HG03039 (cell line): ENCODE data around the gene SLC7A10.
"Not testable (repeated sequence)": the region's sequence is repeated elsewhere in the genome, so short reads cannot be mapped to it uniquely, and the experiment has no call there.

Experiments
- ATAC-seq: cut with Tn5 transposase; IDR thresholded peaks from one replicate; pipeline ENCODE4 v1.9.1; 2021; ENCODE audit warnings: mild to moderate bottlenecking, moderate library complexity; ENCODE audit not compliant: unreplicated experiment

The SLC7A10 gene

DNA sequence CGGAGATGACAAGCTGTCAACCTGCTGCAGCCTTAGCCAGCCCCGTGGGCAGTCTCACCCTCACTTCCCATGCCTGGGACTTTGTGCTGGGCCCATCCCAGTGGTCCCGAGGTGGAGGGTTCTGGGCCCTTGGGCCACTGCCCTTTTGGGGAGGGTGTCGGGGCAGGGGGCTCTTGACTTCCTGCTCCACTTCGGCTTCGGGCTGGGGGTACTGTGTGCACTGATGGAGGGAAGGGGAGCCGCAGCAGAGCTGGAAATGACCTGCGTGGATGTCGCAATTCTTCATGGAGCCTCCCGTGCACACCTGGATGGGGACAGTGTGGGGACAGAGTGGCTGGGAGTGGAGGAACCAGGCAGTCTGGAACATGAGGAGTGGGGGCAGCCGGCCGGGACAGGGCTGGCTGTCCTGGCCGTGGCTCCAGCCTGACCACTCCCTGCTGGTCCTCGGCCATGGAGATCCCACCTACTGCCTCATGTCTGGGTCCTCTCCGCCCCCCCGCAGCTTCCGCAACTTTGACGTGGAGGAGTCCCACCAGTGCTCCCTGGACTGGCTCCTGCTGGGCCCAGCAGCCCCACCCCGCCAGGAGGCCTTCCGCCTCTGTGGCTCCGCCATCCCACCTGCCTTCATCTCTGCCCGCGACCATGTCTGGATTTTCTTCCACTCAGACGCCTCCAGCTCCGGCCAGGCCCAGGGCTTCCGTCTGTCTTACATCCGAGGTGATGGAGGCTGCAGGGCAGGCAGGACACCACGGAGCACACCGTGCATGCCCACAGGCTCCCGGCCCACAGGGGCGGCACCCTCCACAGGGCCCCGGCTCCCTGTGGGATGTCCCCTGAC is 21.3 kb downstream of the SLC7A10 start:
- no peak for ATAC-seq

- ATAC-seq = no peak
These were observed 22.1 kb downstream of the SLC7A10 start for GRCh38 chr19:33203529-33203928.

DNA sequence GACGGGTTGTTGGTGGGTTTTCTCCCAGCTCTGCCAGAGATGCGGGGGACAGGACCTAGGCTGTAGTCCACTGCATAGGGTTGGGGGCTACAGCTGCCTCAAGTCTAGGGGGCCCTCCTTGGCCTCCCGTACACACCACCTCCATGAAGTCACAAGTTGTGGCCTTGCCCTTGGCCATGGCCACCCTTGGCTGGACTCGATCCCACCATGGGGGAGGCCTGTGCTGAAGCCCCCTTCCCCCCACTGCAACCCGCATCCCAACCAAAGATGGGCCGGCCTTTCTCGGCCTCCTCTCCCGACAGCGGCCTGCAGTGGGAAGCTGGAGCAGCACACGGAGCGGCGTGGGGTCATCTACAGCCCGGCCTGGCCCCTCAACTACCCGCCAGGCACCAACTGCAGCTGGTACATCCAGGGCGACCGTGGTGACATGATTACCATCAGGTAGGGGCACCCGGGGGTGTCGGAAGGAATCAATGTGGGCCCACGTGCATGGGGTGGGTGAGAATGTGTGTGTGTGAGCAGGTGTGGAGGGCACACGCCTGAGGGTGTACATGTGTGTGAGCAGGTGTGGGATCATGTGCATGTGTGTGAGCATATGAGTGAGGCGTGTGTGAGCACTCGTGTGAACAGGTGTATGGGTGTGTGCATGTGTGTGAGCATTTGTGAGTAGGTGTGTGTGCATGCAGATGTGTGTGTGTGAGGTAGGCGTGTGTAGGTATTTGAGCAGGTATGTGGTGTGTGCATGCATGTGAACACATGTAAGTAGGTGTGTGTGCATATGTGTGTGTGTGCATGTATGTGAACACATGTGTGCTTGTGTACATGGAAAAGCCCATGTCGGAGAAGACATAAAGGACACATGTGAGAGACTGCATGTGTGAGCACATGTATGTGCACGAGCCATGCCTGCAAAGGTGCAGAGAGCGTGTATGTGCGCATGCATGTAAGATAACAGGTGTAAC is 22.8 kb downstream of the SLC7A10 start:
- ATAC-seq = no peak

DNA sequence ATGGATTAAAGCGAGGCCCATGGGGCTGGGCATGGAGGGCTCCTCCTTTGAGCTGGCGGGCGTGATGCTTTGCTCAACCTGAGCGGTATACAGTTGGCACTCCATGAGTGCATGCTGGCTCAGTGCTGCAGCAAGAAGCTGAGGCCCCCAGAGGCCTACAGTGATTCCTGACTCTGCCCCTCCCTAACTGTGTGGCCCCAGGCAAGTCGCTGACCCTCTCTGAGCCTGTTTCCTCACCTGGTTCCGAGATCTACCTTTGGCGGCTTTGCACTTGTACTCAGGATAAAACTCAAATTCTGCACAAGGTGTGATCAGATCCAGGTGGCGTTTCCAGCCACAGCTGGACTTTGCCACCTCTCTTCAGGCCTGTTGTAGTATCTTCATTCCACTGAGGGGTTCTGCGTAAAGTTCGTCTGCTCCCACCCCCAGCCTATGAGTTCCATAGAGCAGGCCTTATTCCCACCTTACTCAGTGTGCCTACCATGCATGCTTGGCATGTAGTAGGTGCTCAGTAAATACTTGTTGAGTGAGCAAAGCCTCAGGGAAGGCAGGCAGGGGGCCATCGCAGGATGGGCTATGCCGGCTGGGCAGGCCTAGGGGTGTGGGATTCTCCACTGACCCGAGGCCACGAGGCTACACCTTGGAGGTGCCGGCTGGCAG is 23.6 kb downstream of the SLC7A10 start:
- ATAC-seq = no peak

DNA sequence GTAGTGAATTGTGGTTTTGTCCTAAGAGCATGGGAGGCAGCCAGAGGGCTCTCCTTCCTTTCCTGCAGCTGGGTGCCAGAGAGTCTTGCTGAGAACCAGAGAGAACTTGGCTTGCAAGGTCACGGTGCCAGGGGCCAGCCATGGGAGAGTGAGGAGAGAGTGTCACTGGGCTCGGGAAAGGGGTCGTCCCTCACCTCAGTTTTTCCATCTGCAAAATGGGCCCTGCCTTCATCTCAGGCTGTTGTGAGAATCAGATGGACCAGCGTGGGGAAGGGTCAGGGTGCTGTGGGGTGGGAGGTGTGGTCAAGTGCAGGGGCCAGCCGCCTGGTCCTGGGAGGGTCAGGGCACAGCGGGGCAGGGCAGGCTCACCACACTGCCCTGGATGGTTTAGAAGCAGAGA is 24.2 kb downstream of the SLC7A10 start:
- ATAC-seq = no peak

DNA sequence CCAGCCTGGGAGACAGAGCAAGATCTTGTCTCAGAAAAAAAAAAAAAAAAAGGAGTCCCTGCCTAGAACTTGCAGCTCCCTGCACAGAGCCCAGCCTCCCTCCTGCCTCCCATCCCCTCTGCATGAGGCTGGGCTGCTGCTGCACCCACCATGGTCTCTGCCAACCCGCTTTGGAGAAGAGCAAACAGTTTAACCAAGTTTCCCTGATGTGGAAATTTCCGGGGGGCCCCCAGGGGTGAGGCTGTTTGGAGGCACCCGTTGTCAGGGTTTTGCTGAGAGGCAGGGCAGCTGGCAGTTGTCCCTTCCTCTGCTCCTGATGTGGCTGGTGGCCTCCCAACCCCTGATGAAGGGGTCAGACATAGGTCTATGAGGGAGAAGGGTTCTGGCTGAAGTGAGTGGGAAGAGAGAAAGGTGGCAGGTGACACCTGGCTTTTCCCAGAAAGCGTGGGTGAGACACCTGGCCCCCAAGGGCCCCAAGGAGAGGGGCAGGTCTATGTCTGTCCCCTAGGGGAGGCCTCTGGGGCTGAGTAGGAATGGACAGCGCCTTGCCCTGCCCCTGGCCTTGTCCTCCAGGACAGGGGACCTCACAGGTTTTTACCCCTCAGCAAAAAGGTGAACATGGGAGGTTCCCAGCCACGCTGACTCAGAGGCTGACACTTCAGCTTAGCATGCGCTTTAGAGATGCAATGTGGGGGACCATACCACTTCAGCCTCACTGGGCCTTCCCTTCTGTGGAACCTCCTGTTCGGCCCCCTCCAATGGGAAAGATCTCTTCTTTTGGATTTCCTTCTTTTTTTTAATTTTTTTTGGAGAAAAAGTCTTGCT is 26.0 kb downstream of the SLC7A10 start:
- ATAC-seq = no peak

GRCh38 chr19:33198169-33198568 is 27.5 kb downstream of the SLC7A10 start:
- no peak for ATAC-seq

DNA sequence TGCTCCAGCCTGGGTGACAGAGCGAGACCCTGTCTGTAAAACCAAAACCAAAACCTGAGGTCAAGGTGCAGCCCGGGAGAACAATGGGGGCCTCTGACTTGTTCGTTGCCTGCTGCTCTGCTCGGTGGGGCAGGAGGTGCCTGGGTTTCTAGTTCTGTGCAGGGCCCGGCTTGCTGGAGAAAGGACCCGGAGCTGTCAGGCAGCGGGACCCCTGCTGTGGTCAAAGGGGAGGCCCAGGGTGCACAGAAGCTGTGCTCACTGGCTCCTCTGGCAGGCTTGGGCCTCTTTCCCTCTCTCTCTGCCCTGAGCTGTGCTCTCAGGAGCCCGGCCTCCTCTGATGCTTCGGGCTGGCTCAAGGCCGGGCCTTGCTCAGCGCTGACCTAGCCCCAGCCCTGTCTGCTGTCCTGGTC is 28.1 kb downstream of the SLC7A10 start:
- no peak for ATAC-seq

DNA sequence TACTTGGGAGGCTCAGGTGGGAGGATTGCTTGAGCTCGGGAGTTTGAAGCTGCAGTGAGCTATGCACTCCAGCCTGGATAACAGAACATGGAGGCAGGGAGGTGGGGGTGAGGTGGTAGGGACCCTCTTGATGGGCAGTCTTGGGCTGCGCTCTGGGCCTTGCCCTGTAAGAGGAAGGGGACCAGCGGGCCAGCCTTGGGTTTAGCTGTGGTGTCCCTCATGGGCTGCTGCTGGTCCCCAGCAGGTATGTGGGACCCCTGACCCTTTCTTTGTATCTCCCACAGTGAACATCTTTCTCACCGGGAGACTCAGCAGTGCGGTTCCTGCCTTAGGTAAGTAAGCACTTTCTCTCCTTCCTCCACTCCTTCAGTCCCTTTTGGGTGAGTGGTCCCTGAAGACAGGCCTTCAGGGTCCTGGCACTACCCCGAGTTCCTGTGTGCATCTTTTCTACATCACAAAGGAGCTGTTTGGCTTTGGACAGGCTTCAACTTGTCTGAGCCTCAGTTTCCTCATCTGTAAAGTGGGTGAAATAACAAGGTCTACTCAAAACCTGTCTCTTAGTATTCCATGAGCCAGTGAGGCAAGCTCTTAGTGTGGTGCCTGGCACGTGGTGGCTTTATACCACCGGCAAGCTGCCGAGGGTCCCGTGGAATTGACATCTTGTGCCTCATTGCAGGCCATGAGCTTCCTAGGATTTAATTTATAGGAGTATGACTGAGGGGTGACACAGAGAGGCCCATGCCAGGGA is 29.0 kb downstream of the SLC7A10 start:
- ATAC-seq = no peak

GRCh38 chr19:33195645-33196347 is 29.9 kb downstream of the SLC7A10 start:
- no peak for ATAC-seq

DNA sequence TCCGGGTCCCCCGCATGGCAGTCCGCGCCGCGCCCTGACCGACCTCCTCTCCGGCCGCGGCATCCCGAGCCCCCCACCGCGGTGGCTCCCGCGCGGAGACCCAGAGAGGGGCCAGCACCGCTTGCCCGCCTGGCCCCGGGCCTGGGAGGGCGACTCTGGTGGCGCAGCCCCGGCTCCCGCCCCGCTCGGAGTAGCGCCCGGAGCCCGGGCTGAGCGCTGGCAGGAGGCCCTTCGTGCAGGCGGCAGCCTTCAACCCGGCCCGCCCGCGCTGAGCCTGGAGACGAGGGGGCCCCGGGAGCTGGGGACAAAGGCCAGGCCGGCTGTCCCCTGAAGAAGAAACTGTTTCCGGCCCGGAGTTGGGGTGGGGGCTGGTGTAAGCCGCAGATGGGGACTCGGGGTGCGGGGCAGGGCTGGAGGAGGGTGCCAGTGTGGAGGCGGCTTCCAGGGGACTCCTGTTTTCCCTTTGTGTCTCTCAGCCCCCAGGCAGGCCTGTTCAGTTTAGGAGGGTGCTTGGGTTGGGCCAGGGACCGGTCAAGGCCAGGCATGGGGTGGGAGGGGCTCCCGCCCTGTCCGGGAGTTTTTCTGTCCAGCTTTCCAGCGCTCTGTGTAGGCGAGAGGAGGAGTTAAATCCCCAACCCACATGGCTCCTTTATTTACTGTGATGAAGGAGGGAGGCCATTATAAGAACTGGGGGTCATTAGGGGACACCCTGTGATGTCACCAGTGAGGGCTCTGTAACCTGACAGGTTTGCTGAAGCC is 30.6 kb downstream of the SLC7A10 start:
- no peak for ATAC-seq

- ATAC-seq = no peak
These were observed 31.1 kb downstream of the SLC7A10 start for GRCh38 chr19:33194532-33194885.

DNA sequence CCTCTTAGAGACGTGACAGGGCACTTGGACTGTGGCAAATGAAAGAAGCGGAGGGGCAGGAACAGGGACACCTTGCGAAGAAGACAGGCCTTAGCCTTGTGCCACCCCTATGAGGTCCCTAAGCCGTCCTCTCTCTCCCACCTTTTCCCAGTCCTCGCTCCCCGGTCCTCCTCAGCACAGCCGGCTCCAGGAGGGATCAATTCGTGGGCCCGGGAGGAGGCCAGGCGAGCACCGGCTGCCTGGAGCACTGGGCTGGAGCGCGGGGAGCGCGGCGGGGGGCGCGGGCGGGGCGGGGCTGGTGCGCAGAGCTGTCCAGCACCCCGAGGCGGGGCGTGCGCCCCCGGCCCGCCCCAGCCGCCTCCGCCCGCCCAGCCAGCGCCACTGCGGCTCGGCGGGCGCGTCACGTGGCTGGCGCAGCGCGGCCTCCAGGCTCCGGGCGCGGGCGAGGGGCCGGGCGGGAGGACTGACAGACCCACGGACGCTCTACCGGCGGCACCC is 31.7 kb downstream of the SLC7A10 start, which contains the start of gene LRP3:
TSS of gene LRP3 (plus strand) at position 466 of the 498 bp plus-strand sequence. CDS start 456 bp downstream, outside the sequence.
- no peak for ATAC-seq

- no peak for ATAC-seq
These were observed 32.3 kb downstream of the SLC7A10 start for GRCh38 chr19:33193269-33193864.

- ATAC-seq = no peak
These were observed 33.6 kb downstream of the SLC7A10 start for GRCh38 chr19:33192010-33192409.

GRCh38 chr19:33191501-33191900 is 34.1 kb downstream of the SLC7A10 start:
- ATAC-seq = no peak

GRCh38 chr19:33191092-33191491 is 34.6 kb downstream of the SLC7A10 start:
- ATAC-seq = not testable (repeated sequence)

DNA sequence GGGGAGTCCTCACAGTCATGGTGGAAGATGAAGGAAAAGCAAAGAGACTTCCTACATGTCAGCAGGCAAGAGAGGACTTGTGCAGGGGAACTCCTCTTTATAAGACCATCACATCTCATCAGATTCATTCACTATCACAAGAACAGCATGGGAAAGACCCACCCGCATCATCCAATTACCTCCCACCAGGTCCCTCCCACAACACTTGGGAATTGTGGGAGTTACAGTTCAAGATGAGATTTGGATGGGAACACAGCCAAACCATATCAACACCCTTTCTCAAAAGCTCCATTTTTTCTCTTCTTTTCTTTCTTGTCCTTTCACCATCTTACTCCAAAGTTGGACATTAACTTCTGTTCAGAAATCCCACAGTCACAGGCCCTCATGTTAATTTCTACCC is 36.2 kb downstream of the SLC7A10 start:
- no peak for ATAC-seq
